NT2/D1 (cell line): ENCODE data around the gene BLM.

Experiments
- SUZ12 ChIP-seq: IDR thresholded peaks from 2 replicates; pipeline ENCODE4 v1.6.1; 2011; ENCODE audit not compliant: insufficient read length, insufficient read depth; ENCODE audit errors: extremely low read depth
- YY1 ChIP-seq: IDR thresholded peaks from 2 replicates; pipeline ENCODE4 v1.6.1; 2011; ENCODE audit not compliant: insufficient read length, insufficient read depth
- ZNF274 ChIP-seq: IDR thresholded peaks from 2 replicates; pipeline ENCODE4 v1.6.1; 2011; ENCODE audit warnings: mild to moderate bottlenecking, low read depth, low read length

DNA sequence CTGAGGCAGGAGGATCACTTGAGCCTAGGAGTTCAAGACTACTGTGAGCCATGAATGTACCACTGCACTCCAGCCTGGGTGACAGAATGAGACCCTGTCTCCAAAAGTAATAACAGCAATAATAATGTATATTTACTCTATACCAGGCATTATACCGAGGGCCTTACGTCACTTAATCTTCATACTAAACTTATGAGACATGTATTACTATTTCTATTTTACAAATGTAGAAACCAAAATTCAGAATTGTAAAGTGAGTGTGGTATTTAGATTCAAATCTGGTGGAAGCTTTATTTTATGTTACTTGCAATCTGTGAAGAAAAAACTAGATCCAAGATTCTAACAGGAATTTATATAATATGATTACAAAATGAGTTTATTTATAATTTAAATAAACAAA is 9.7 kb upstream of the BLM start:
- TF ChIP-seq YY1 (no peak), ZNF274 (no peak), SUZ12 (no peak)
